ENCODE results near the gene TOMM5. TPM values are rescaled to one million over a fixed set of nuclear protein-coding genes. Genes with fewer than 3 reads are reported as not detected.

TOMM5 gene
- total RNA-seq, 1 donor: 181 TPM

DNA sequence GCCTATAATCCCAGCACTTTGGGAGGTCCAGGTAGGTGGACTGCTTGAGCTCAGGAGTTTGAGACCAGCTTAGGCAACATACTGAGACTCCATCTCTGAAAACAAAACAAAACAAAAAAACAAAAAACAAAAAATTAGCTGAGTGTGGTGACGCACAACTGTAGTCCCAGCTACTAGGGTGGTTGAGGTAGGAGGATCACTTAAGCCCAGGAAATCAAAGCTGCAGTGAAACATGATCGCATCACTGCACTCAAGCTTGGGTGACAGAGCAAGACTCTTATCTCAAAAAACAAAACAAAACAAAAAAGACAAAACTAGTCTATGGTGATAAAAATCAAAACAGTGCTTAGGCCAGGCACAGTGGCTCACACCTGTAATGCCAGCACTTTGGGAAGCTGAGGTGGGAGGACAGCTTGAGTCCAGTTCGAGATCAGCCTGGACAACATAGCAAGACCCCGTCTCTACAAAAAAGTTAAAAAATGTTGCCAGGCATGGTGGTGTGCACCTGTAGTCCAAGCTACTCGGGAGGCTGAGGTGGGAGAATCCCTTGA, 45.0 kb downstream of the TOMM5 start:
- no peak for DNase-seq (ENCODE audit: low read depth)
- TF ChIP-seq, protein P1, sequence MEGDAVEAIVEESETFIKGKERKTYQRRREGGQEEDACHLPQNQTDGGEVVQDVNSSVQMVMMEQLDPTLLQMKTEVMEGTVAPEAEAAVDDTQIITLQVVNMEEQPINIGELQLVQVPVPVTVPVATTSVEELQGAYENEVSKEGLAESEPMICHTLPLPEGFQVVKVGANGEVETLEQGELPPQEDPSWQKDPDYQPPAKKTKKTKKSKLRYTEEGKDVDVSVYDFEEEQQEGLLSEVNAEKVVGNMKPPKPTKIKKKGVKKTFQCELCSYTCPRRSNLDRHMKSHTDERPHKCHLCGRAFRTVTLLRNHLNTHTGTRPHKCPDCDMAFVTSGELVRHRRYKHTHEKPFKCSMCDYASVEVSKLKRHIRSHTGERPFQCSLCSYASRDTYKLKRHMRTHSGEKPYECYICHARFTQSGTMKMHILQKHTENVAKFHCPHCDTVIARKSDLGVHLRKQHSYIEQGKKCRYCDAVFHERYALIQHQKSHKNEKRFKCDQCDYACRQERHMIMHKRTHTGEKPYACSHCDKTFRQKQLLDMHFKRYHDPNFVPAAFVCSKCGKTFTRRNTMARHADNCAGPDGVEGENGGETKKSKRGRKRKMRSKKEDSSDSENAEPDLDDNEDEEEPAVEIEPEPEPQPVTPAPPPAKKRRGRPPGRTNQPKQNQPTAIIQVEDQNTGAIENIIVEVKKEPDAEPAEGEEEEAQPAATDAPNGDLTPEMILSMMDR (IDR thresholded peaks at IDR 0.05; ENCODE audit: insufficient read depth, low read length): no peak
- no peak overlapping the region for H3K4me3 ChIP-seq (ENCODE audit: low read depth, low read length)

DNA sequence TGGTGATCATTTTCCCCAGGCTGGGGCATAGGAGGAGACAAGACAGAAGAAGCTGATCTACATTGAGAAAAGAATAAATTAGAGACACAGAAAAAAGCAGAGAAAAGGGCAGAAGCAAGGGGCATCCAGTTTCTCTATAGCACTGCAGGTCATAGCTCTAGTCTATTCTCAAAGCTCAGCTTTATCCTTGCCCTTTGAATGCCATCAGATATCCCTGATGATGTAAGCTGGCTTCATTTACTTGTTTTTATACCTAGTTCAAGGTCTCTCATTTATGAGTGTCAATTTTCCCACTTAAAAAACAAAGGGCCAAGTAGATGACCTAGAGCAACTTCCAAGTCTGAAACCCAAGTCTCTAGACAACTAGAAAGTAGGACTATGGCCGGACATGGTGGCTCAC, 48.9 kb downstream of the TOMM5 start:
- TF ChIP-seq, protein P1 (IDR thresholded peaks at IDR 0.05; ENCODE audit: insufficient read depth, low read length): no peak
- no peak overlapping the region for H3K4me3 ChIP-seq (ENCODE audit: low read depth, low read length)
- no peak for DNase-seq (ENCODE audit: low read depth)

DNA sequence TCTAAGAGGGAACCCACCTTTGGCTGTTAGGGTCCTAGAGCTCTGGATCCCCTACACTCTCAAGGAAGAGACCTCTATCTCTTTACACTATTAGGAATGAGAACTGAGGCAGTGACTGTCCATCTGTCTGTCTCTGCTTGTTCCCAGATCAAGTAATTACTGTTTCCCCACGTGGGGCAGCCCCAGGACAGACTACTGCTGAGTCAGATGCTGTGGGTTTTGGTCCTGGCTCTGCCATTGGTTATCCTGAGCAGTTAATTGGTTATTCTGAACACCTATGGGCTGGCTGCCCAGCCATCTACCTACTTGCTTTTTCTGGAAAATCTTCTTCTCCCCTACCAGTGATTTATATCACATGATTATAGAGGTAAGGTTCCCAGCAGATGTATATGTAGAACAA, 49.5 kb downstream of the TOMM5 start:
- TF ChIP-seq, protein P1 (IDR thresholded peaks at IDR 0.05; ENCODE audit: insufficient read depth, low read length): no peak
- DNase-seq (ENCODE audit: low read depth): no peak
- H3K4me3 ChIP-seq (ENCODE audit: low read depth, low read length): no peak overlapping the region

DNA sequence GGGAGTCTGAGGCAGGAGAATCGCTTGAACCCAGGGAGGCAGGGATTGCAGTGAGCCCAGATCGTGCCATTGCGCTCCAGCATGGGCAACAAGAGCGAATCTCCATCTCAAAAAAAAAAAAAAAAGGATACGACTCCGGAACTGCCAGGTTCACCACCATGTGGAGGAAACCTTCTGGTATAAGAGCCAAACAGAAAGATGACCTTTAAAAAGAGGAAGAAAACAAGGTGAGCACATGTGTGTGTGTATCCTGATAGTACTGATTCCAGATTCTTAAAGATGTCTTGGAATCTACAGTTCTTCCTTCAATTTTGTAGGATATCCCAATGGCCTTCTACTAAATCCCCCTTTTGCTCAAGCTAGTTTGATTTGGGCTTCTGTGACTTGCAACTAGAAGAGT, 49.9 kb downstream of the TOMM5 start:
- no peak overlapping the region for H3K4me3 ChIP-seq (ENCODE audit: low read depth, low read length)
- TF ChIP-seq, protein P1 (IDR thresholded peaks at IDR 0.05; ENCODE audit: insufficient read depth, low read length): no peak
- no peak for DNase-seq (ENCODE audit: low read depth)

DNA sequence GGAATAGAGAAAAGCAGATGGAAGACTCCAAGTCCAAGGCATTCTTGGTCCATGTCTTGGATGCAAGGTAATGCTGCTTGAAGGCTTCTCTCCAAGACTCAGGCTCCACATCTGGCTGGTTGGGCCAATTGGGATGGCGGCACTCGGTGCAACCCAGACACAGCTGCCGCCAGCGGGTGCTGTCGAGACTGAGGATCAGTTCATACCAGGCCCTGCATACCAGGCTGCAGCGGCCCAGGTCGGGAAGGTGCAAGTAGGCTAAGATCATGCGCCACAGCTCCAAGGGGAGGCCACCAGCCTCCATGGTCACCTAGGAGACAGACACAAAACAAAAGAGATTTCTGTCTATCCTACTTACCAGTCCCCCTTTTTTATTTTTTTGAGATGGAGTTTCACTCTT, 50.9 kb downstream of the TOMM5 start:
- no peak for DNase-seq (ENCODE audit: low read depth)
- TF ChIP-seq, protein P1 (IDR thresholded peaks at IDR 0.05; ENCODE audit: insufficient read depth, low read length): no peak
- H3K4me3 ChIP-seq (ENCODE audit: low read depth, low read length): no peak overlapping the region

DNA sequence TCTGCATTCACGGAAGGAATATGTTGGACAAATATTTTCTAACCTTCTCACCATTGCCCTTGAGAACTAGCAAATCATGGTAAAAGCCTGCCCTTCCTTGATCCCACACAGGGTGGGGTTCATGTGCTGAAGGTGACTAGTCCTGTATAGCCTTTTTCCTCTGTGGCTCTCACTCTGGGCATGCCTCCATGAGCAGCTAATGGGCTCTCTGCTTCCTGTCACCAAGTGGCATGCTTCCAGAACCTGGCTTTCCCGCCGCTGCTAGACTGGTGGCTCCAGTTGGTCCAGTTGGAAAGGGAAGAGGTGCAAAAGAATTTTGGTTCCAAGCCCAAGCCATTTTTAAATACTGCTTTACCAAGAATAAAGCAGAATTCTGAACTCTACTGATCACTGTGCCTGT, 51.8 kb downstream of the TOMM5 start:
- TF ChIP-seq, protein P1 (IDR thresholded peaks at IDR 0.05; ENCODE audit: insufficient read depth, low read length): no peak
- H3K4me3 ChIP-seq (ENCODE audit: low read depth, low read length): no peak overlapping the region
- no peak for DNase-seq (ENCODE audit: low read depth)

DNA sequence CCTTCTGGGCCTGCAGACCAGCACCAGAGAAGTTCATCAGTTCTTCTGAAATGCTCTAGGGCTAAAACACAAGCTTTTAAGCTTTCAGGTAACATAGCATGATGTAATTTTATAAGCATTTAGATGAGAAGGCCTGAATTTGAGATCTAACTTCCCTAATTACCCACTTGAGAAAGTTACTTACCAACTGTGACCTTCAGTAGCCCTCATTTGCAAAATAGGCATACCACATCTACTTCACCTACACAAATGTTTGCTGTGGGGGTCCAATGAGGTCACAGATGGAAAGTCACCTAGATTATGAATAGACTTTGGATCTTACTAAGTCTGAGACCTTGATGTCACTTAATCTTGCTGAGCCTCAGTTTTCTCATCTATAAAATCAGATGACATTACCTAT, 52.8 kb downstream of the TOMM5 start:
- DNase-seq (ENCODE audit: low read depth): no peak
- TF ChIP-seq, protein P1 (IDR thresholded peaks at IDR 0.05; ENCODE audit: insufficient read depth, low read length): no peak

More for the DNA sequence above, 52.8 kb downstream of the TOMM5 start:
- H3K4me3 ChIP-seq (ENCODE audit: low read depth, low read length): no peak overlapping the region
